GM19372 (cell line): ENCODE data around the gene CKB.

Experiments
- ATAC-seq: cut with Tn5 transposase; IDR thresholded peaks from one replicate; pipeline ENCODE4 v1.9.1; 2021; ENCODE audit warnings: mild to moderate bottlenecking, low read depth, moderate library complexity; ENCODE audit not compliant: unreplicated experiment

The CKB gene

DNA sequence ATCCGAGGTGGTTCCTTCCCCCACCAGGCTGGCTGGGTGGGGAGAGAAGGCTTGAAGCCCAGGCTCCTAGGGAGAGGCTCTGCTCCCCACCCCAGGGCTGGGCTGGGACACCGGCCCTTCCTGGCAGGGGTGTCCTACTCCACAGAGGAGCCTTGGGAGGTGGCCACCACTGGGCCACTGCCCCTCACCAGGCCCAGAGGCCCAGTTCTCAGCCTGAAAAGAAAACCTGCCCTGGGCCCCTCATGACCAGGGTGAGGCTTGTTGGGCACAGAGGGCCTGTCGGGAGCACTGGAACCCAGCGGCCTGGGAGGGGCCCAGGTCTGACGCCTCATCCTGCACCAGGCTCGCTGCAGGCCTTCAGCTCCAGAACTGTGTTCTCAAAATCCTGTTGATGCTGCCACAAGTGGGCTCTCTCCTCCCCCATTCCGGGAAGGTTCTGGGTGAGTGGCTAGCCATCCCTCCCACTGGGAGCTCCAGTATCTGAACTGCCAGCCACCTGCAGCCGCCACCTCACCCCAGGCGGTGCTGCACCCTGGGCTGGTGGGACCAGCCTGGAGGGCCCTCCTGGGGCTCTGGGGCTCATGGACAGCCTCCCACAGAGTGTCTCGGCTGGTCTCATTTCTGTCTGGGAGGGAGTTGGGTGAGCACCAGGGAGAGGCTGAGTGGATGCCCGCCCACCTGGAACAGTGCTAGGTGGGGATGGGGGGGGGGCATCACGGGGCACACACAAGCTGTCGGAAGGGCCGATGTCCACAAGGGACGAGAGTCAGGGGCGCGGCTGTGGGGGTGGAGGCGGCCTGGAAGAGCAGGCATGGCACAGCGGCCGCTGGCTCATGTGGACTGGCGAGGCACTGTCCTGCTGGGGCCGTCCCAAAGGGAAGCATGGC is 28.1 kb upstream of the CKB start:
- no peak for ATAC-seq

DNA sequence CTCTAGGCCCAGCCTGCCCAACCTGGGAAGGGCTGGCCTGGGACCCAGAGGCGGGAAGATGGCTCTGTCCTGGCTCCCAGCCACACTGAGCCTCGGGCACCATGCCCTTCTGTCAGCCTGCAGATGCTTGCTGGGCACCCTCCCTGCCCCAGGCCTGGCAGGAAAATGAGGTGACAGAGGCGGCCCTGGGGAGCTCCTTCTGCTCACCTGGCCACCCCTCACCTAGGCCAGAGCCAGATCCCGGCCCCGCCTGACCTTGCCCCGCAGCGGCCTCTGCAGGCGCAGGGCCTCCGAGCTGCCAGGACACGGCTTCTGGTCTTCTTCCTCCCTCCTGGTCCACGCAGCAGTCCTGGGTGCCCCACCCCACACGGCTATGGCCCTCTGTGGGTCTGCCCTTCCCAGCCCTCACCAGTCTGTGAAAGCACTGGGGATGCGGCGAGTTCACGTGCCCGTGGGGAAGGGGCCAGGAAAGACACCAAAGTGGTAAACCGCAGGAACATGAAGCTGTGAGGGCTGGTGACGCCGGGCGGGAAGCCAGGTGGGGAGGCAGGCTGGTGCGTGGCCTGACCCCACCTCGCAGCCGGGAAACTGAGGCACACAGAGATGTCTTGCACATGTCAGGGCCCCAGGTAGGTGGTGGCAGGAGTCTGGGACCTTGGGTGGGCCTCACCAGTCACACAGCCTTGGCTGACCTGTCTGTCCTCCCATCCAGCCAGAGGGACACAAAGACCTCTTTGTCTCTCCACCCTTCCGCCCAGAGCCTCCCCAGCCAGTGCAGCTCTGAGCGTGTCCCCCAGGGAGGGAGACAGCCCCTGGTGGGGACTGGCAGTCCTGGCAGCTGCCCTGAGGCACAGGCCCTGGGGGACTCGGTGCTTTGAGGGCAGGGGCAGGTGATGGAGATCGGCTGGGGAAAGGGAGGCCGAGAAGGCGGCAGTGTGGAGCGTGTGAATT is 27.0 kb upstream of the CKB start:
- ATAC-seq = no peak

DNA sequence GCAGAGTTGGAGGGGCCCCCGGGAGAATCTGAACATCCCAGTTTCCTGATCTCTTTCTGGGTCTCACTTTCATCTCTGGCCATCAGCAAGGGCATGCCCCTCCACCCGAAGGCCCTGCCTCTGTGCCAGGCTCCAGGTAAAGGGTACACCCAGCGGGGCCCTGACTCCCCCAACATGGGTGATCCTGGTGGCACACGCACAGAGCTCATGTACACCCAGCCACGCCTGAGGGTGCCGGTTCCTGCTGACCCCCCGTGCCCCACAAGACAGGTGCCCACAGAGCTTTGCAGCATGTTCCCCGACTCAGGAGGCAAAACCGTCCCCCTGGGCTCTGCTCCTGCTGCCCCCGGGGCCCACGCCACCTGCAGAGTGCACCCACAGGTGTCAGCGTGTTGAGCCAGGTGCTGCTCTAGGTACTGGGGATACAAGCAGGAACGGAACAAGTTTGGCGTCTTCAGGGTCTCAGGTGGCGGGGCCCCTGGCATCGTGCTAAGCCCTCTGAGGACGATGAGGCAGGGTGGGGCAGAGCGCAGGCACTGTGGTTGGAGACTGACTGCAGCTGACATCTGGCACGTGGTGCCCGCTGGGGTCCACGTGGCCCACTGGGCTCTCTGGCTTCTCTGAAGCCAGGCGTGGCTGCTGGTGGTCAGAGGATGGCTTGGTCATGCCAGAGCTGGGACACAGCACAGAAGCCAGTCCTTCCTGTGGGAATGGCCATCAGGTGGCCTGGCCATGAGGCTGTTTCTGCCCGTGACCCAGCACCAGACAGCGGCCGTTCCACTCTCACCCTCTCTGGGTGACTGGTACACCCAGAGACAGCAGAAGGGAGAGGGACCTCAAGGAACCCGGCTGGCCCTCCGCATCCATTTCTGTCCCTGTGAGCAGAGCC is 26.1 kb upstream of the CKB start:
- no peak for ATAC-seq

DNA sequence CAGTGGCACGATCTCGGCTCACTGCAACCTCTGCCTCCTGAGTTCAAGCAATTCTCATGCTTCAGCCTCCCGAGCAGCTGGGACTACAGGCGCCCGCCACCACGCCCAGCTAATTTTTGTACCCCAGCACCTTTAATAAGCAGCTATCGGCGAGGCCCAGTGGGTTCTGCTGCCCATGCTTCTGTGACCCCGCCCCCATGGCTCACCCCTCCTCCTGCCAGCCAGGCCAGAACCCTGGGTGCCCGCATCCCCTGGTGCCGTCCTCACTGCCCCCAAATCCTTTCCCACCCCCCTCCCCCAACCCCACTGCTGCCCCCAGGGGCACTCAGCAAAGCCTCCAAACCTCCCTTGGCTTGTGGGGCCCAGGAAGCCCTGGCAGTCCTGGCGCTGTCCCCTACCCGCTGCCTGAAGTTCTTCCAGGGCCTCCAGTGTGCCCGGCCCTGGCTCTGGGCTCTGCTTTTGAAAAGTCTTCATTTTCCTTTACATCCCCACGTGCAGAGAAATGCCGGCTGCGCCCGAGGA is 25.4 kb upstream of the CKB start:
- no peak for ATAC-seq

DNA sequence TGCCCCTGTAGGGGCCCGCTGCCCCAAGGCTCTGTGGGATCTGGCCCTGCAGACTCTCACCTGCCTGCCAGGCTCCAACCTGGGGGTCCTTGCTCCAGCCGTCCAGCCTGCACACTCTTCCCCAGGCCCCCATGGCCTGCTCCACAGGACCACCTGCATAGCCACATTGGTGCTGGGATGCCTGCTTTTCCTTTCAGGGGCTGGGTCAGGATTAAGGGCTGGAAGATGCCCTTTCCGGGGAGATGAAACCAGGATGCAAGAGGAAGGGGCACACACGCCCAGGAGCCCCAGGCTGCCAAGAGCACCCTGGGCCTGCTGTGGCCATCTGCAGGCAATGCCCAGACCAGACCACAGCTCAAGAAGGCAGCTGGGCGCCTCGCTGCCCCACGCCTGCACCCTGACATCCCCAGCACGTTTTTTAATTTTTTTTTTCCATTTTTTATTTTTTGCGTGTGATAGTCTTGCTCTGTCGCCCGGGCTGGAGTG is 24.9 kb upstream of the CKB start:
- ATAC-seq = no peak

DNA sequence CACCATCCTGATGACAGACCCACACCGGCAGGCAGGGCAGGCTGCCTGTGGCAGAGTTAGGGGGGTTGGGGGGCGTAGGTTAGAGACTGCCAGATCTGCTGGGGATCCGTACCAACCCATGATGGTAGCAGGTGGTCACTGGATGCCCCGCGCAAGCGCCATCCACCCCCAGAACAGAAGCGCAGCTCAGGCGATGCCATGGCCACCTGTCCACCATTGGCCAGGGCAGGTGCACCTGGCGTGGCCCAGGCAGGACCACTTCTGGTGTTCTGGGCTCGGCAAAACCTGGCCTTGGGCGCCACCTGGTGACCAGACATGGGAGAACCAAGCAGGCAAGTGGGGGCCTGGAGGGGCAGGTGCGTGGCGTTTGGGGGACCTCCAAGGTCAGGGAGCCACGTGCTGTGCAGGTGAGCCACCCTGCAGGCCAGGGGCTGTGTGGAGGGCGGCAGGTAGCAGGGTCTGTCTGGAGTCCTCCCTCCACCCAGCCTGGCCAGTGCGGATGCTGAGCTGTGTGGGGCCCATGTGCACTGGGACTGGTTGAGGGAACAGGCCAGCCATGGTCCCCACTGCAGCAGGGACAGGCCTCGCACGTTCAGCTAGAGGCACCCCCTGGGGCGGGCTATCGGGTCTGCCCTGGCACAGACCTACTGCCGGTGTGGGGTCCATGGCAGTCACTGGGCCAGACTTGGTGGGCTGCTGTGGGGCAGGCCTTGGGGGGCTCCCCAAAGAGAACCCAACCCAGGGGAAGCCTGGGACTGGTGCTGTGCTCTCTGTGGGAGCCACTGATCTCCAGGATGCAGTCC is 24.2 kb upstream of the CKB start:
- ATAC-seq = no peak

DNA sequence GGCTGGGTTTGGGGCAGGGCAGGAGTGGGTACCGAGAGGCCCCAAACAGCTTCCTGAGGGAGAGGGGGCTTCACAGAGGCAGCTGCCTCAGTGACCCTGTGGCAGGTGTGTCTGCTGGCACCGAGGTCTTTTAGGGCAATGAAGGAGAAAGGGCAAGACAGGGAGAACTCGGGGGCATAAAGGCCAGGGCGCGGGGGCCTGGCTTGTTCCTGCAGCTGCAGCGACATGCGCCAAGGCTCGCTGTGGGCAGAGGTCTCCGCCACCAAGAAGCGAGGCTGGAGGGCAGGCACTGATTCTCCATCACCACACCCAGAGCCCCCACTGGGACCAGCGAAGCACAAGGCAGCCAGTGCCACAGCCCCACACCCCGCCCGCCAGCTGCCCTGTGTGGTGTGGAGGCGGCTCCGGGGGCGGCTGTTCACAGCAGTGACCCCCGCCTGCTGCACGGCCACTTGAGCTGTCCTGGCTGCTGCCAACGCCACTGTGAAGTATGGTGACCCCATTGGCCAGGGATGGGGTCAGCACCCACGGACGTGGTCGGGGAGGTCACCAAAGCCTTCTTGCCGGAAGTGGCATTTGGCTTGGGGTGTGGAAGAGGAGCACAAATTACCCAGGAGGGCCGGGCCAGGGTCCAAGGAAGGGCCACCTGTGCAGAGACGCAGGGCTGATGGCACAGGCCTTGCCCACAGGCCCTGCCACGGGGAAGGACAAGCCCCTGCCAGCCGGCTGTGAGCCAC is 23.5 kb upstream of the CKB start:
- no peak for ATAC-seq

DNA sequence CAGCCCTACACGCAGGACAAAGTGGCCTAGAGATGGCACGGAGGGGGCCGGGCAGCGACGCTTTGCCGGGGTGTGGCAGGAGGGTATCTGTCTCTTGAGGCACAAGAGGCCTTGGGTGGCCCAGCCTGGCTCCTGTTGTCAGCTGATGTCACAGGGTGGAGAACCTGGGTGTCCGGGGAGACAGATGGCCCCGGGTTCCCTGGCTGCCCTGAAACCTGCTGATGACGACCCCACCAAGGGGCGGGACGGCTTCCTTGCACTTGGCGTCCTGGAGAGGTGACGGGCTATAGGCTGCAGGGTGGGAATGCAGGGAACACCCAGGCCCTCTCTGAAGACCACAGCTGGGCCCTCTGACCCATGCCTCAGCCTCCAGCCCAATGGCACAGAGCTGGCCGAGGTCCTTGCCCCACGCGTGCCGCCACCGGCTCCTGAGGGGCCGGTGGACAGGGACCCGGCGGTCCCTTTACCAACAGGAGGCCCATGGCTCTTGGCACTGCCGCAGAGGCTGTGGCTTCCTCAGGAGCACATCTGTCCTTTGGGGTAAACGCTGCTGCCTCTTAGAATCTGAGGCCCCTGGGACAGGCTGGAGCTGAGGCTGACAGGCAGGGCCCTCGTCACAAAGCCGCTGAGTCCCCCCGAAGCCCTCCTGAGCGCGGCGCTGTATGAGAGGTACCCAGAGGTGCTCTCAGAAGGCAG is 22.7 kb upstream of the CKB start:
- no peak for ATAC-seq

DNA sequence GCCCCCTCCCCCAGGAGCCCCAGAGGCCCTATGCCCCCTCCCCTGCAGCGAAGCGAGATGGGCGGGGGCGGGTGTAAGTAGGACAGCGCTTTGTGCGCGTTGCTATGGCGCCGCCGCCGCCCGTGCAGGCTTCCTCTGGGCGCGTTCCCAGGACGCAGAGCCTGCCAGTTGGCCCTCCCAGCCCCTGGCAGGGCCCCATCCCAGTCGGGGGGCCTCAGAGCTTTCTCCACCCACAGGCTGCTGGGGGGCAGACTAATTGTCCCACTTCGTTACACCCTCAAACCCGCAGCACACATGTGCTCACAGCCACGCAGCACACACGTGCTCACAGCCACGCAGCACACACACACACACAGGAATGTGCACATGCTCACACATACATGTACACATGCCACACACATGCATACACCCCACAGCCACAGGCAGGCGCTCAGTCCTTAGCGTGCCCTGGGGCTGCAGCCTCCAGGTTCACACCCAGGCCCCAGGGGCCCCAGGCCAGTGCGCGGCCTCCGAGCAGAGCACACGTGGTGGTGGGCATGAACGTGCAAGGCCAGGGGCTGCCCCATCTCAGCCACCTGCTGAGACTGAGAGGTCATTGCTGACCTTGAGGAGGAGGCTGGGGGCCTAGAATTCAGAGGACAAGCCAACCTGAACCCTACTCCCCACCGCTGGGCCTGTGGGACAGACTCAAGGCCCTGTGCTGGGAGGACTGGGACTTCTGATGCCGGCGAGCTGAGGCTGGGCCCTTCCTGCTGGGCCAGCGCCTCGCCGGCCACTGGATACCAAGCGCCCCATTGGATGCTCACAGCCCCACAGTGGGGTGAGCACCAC is 22.0 kb upstream of the CKB start:
- no peak for ATAC-seq

DNA sequence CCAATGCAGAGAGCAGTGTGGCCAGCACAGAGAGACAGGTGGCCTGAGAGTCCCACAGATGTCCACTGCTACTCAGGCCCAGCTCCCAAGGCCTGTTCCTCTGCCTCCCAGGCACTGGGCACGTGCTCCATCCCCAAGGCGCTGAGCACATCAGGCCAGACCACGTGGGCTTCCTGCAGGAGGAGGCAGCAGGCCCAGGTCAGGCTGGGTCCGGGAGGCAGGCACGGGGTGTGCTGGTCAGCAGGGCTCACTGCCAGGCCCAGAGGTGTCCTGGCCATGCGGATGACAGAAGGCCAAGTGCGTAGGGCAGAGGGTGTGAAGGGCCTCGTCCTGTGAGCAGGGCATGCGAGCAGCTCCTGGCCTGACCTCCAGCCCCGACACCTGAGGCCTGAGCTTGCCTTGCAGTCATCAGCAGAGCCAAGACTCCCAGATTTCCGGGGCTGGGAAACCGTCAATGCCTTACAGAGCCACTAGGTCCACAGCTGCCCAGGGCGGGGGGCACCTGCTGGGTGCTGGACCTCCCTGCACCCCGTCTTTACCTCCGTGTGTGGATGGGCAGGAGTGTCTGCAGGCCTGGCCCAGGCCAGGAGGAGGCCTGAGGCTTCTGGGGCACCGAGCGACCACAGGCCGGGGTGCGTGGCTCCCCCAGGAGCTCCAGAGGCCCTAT is 21.2 kb upstream of the CKB start:
- no peak for ATAC-seq

DNA sequence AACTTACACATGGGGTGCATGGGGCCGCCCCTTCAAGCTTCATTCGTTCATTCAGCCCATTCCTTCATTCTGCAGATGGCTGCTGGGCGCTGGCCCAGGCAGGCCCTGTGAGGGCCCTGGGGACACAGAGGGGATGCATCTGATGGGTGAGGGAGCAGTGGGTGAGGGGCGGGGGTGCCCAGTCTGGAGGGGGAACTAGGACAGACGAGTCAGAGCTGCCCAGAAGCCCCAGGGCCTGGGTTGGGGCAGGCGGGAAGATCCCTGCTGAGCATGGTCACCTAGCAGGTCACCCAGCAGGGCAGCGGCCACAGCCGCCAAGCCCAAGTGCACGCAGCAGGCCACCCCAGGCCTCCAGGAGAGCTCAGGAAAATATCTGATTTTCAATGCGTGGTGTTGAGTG is 20.5 kb upstream of the CKB start:
- no peak for ATAC-seq

DNA sequence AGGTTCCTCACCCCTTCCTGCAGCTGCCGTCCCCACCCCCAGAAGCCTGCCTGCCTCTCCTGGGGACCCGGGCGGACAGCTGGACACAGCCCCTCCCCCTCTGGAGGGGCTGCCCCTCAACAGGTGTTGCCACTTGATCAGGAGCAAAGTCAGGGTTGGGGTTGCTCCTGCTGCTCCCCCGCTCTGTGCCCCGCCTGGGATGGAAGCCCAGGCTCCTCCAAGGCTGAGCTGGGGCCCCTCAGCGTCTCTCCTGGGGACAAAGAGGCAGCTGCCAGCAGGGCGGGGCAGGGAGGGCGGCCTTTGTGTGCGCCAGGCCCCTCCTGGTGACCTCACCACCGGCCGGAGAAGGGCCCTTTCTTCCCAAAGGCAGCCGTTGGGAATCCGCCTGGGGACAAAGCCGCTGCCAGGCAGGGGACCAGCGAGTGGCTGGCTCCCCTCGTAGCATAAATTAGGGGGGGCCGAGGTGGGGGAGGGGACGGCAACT is 20.0 kb upstream of the CKB start:
- no peak for ATAC-seq

DNA sequence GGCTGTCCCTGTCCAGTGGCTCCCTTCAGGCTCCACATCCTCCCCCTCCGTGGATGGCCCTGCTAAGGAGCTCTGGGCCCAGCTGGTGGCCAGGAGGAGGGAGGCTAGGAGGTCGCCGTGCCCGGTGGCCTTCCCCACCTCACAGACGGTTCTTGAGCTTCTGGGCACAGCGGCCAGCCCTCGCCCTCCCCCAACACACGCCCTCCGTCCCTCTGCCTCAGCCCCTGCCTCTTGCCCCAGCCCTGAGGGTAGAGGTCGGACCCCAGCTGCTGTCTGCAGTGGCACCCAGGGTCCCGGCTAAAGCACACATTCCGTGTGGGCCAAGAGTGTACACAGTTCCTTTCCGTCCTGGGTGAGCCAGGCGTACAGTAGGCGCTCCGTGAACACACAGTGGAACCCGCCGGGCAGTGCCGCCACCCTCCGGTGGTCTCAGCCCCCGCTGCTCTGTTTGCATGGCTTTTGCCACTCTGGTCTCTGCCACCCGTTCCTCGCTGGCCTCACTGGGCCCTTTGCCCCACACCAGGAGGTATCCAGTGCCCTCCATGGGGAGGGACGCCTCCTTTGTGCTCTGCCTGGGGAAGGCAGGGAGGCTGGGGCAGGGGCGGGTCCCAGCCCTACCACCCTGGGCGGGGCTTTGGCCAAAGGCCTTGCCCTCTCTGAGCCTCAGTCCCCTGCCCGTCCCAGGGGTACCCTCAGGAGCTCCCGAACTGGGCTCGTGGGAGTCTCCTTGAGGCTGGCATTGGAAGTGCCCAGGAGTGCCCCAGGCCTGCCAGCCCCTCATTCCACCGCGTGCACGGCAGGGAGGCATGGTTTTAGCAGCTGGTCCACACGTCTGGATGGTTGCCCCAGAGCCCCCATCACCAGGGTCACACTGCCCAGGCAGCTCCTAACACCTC is 19.3 kb upstream of the CKB start:
- ATAC-seq = no peak

DNA sequence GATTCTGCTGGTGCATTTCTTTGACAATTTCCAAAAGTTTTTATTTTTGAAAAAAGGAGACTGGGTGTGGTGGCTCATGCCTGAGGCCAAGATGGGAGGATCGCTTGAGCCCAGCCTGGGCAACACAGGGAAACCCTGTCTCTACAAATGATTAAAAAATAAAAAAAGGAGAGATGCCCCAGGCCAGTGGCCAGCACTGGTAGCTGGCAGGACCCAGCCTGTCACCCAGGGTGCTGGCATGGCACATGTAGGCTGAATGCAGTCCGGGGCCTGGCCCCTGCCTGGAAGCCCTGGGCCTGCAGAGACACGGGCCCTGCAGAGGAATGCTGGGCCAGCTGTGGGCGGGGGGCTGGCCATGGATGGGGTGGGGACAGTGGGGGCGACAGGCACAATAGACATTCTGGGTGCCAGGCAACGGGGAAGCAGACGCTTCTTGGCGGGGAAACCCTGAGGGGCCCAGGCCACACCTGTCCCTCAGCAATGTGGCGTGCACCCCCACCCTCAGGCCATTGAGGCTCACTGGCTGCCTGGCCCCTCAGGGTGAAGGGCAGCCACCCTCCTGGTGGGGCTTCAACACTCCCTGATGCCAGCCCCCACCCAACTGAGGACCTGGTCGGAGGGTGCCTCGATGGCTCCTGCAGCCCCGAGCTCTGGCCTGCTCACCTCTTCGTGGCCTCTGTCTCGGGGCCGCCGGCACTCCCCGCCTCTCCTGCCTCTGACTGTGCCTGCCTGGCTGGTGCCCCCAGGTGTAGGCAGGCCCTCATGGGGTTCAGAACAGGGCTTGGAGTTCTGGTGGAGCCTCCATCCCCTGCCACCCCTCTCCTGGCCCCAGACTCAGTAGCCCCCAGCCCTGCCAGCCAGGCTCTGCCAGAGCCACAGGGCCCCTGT is 18.4 kb upstream of the CKB start:
- ATAC-seq = no peak
